IMR-90 (cell line): Measurements from ENCODE around the gene NUDT10. TPM values are rescaled to one million over a fixed set of nuclear protein-coding genes. Genes with fewer than 3 reads are reported as not detected.

Experiments used
- ATAC-seq: fragments of 200-7000 bp; cut with Tn5 transposase; 2 replicates; pipeline ENCODE4 v1.9.1; 2020; ENCODE audit warnings: low read depth, mild to moderate bottlenecking, moderate library complexity
- BruUV-seq: library from RNA; stranded (reverse); fragments of 400-500 nt; replicated peaks from 2 replicates; lab custom pipeline; 2021; lab: Mats Ljungman, UMichigan
- CTCF ChIA-PET: fragments of 300-600 bp; formaldehyde crosslinking; extraction: SDS; loops from one replicate; lab custom pipeline; 2021; ENCODE audit warnings: antibody characterized with exemption; lab: Yijun Ruan, JAX
- POLR2A ChIA-PET: fragments of 300-600 bp; sonication (Branson Sonifier 250); formaldehyde crosslinking; loops from one replicate; lab custom pipeline; 2022; ENCODE audit warnings: antibody characterized with exemption; ENCODE audit not compliant: unreplicated experiment; lab: Charles Lee
- DNase-seq: peaks from one replicate; pipeline ENCODE4 v3.0.0; 2013
- H2AFZ ChIP-seq: replicated peaks from 2 replicates; pipeline ENCODE3; 2013; ENCODE audit warnings: low read length, mild to moderate bottlenecking; ENCODE audit not compliant: poor library complexity
- H2AK5ac ChIP-seq: 2 replicates; pipeline ENCODE4 v1.6.1; 2013; ENCODE audit warnings: low read depth, low read length, inconsistent platforms
- H2AK9ac ChIP-seq: replicated peaks from 2 replicates; pipeline ENCODE3; 2013; ENCODE audit warnings: mild to moderate bottlenecking, low read depth, low read length, moderate library complexity; ENCODE audit not compliant: poor library complexity
- H2BK120ac ChIP-seq: 2 replicates; pipeline ENCODE4 v1.6.1; 2013; ENCODE audit warnings: low read depth, low read length, inconsistent platforms
- H2BK15ac ChIP-seq: 3 replicates; pipeline ENCODE4 v1.6.1; 2013; ENCODE audit warnings: low read depth, low read length, inconsistent platforms
- H2BK20ac ChIP-seq: 2 replicates; pipeline ENCODE4 v1.6.1; 2013; ENCODE audit warnings: low read depth, mild to moderate bottlenecking, inconsistent platforms, low read length, moderate library complexity
- H2BK5ac ChIP-seq: 2 replicates; pipeline ENCODE4 v1.6.1; 2013; ENCODE audit warnings: mild to moderate bottlenecking, low read depth, low read length, inconsistent platforms; ENCODE audit not compliant: poor library complexity, severe bottlenecking
- H3K14ac ChIP-seq: replicated peaks from 2 replicates; pipeline ENCODE4 v1.6.1; 2013; ENCODE audit warnings: low read depth, low read length, inconsistent platforms
- H3K18ac ChIP-seq: 2 replicates; pipeline ENCODE4 v1.6.1; 2013; ENCODE audit warnings: low read depth, low read length, control low read depth
- H3K23ac ChIP-seq: 2 replicates; pipeline ENCODE4 v1.6.1; 2013; ENCODE audit warnings: low read depth, low read length, inconsistent platforms
- H3K27ac ChIP-seq: 2 replicates; pipeline ENCODE4 v1.5.1; 2013; ENCODE audit warnings: mild to moderate bottlenecking, control low read depth, low read length; ENCODE audit not compliant: insufficient read depth
- H3K27me3 ChIP-seq: 2 replicates; pipeline ENCODE4 v1.6.1; 2013; ENCODE audit warnings: low read length; ENCODE audit not compliant: control insufficient read depth, insufficient read depth
- H3K36me3 ChIP-seq: 2 replicates; pipeline ENCODE4 v1.6.1; 2013; ENCODE audit warnings: low read length, mixed read lengths; ENCODE audit not compliant: control insufficient read depth, insufficient read depth
- H3K4ac ChIP-seq: 2 replicates; pipeline ENCODE4 v1.6.1; 2013; ENCODE audit warnings: low read depth, low read length, inconsistent platforms
- H3K4me1 ChIP-seq: 2 replicates; pipeline ENCODE4 v1.6.1; 2013; ENCODE audit warnings: low read length, mixed read lengths; ENCODE audit not compliant: control insufficient read depth, insufficient read depth
- H3K4me2 ChIP-seq: 2 replicates; pipeline ENCODE4 v1.6.1; 2013; ENCODE audit warnings: low read depth, mild to moderate bottlenecking, control low read depth, low read length, moderate library complexity
- H3K4me3 ChIP-seq: 2 replicates; pipeline ENCODE4 v1.5.1; 2013; ENCODE audit warnings: low read depth, mild to moderate bottlenecking, control low read depth, low read length, moderate library complexity; ENCODE audit not compliant: insufficient read depth
- H3K56ac ChIP-seq: 2 replicates; pipeline ENCODE4 v1.6.1; 2013; ENCODE audit warnings: low read length, inconsistent platforms; ENCODE audit not compliant: insufficient read depth; ENCODE audit errors: extremely low read depth
- H3K79me1 ChIP-seq, 2 experiments: 2 replicates each; pipeline ENCODE4 v1.6.1; 2013; ENCODE audit warnings: low read length in 2 of 2, inconsistent platforms in 1 of 2, low read depth in 1 of 2
- H3K9ac ChIP-seq: 2 replicates; pipeline ENCODE4 v1.6.1; 2013; ENCODE audit warnings: low read depth, low read length, control low read depth
- H3K9me1 ChIP-seq: 2 replicates; pipeline ENCODE4 v1.6.1; 2013; ENCODE audit warnings: low read length, inconsistent platforms; ENCODE audit not compliant: insufficient read depth
- H3K9me3 ChIP-seq: 2 replicates; pipeline ENCODE4 v1.6.1; 2013; ENCODE audit warnings: low read length; ENCODE audit not compliant: control insufficient read depth, insufficient read depth
- H4K20me1 ChIP-seq: 2 replicates; pipeline ENCODE4 v1.6.1; 2013; ENCODE audit warnings: low read length, inconsistent platforms; ENCODE audit not compliant: insufficient read depth
- H4K5ac ChIP-seq: 2 replicates; pipeline ENCODE4 v1.6.1; 2013; ENCODE audit warnings: mild to moderate bottlenecking, low read depth, low read length, control low read depth
- H4K8ac ChIP-seq, 2 experiments: 2 replicates each; pipeline ENCODE4 v1.6.1; 2013; ENCODE audit warnings: low read depth in 2 of 2, low read length in 2 of 2, control low read depth in 1 of 2, inconsistent platforms in 1 of 2
- H4K91ac ChIP-seq: 2 replicates; pipeline ENCODE4 v1.6.1; 2013; ENCODE audit warnings: low read depth, low read length, inconsistent platforms; ENCODE audit not compliant: insufficient read depth
- CEBPB ChIP-seq: IDR thresholded peaks from 2 replicates; pipeline ENCODE4 v1.6.1; 2012; ENCODE audit warnings: low read depth, low read length, improper control_type of control experiment
- CHD1 ChIP-seq: IDR thresholded peaks from 2 replicates; pipeline ENCODE4 v1.6.1; 2012; ENCODE audit warnings: low read depth, low read length, improper control_type of control experiment
- WGBS, 2 experiments: methylation state at CpG; one replicate each; pipeline versions ENCODE4 v1.1.5 to v1.1.7; 2013; ENCODE audit warnings: missing lambda C conversion rate in 2 of 2; ENCODE audit not compliant: insufficient read length in 1 of 2; ENCODE audit errors: extremely low coverage in 2 of 2; 5-methylcytosine and 5-hydroxymethylcytosine counted together
- dilution Hi-C: fragments of 300-500 bp; cut with HindIII; formaldehyde crosslinking; loops from one replicate; pipeline ENCODE4 v1.14.3; 2018; ENCODE audit warnings: low sequenced_read_pairs; ENCODE audit not compliant: unreplicated experiment
- in situ Hi-C: fragments of 300-500 bp; cut with MboI; formaldehyde crosslinking; loops from 3 replicates; pipeline ENCODE4 v1.14.3; 2019; ENCODE audit warnings: low sequenced_read_pairs, inconsistent platforms, mixed read lengths
- intact Hi-C: fragments of 100-400 bp; cut with micrococcal nuclease; formaldehyde crosslinking; loops from 2 replicates; pipeline ENCODE4 v1.10.0; 2022
- polyA plus RNA-seq, 3 experiments: library from polyadenylated mRNA; depleted of rRNA; stranded (reverse); fragments of >200 nt; gene quantifications; 2 replicates each; pipeline ENCODE4 v1.2.3, GENCODE V29; 2012; ENCODE audit warnings: low replicate concordance in 1 of 3
- total RNA-seq: library from RNA; depleted of rRNA; stranded (reverse); fragments of >200 nt; gene quantifications from 2 replicates; pipeline ENCODE4 v1.2.3, GENCODE V29; 2012; rRNA removed

NUDT10 gene
- total and polyA plus RNA-seq, 2 of the 4 experiments (the other 2 are of a cell fraction) = 0.90 to 0.91 TPM

DNA sequence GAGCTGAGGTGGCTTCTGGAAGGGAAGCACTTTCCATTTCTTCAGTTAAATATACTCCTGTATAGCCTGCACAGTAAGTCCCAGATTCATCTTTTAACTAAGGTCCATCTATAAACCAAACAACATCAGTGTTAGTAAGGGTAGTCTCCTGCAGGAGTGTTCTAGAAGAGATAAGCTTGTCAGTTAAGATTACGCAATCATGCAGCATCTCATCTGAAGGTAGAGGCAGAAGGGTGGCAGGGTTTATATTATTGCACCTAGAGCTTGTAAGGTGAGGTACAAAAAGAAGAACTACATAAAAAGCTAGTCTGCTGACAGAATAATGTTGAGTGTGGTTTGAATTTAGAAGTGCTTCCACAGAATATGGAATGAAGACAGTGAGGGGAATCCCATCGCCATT lies 44.0 kb downstream of the NUDT10 start:
- Histone ChIP-seq H3K9me1 (no peaks in the 10 kb centered on the region), H2BK15ac (no peak overlapping the region), H3K9me3 (no peaks in the 10 kb centered on the region), H4K8ac (no peak overlapping the region), H3K4ac (no peak overlapping the region), H3K79me1 (no peaks in the 10 kb centered on the region), H2AK9ac (no peak overlapping the region), H3K27me3 (no peaks in the 10 kb centered on the region), H2AK5ac (no peak overlapping the region), H2BK20ac (no peak overlapping the region), H4K91ac (no peak overlapping the region), H3K56ac (no peak overlapping the region), H3K4me3 (no peak overlapping the region), H3K14ac (no peak overlapping the region), H2BK120ac (no peak overlapping the region), H4K5ac (no peak overlapping the region), H3K27ac (no peak overlapping the region), H3K23ac (no peak overlapping the region), H3K4me2 (no peak overlapping the region), H2BK5ac (no peak overlapping the region), H4K20me1 (no peaks in the 10 kb centered on the region), H3K18ac (no peak overlapping the region), H3K4me1 (no peaks in the 10 kb centered on the region), H3K9ac (no peak overlapping the region), H2AFZ (no peak overlapping the region), H3K36me3 (no peaks in the 10 kb centered on the region)
- dilution Hi-C loops (no loop called here), in situ Hi-C loops (no loop called here), intact Hi-C loops (no loop called here)
- ATAC-seq (no peak), DNase-seq (no peak)
- TF ChIP-seq CHD1 (no peak), CEBPB (peak; percentile 92)
- no CpG with 5 or more reads among the region's 2 CpGs for WGBS, 2 experiments
- ChIA-PET CTCF (no interaction called here), POLR2A (no interaction called here)
- BruUV-seq = no TSS peak

Other genes starting within 250 kb of the NUDT10 start
- gene NUDT11, start 163.8 kb downstream of the NUDT10 start, total RNA-seq = 13.8 and 19.2 TPM in 2 replicates
- 10.6 and 12.6 TPM in 2 replicates for gene NUDT11, start 163.8 kb downstream of the NUDT10 start, polyA plus RNA-seq (2012; rRNA removed)